GM12874 (cell line): ENCODE measurements around the gene GAK.

Experiments
- TF ChIP-seq, protein P1 (sequence below): IDR thresholded peaks from 2 replicates; pipeline ENCODE4 v1.5.1; 2011; ENCODE audit warnings: low read depth, mild to moderate bottlenecking, control low read depth, low read length, moderate library complexity; ENCODE audit not compliant: insufficient read depth

Gene GAK

GRCh38 chr4:947491-947971, 15.4 kb upstream of the GAK start:
- TF ChIP-seq, protein P1, sequence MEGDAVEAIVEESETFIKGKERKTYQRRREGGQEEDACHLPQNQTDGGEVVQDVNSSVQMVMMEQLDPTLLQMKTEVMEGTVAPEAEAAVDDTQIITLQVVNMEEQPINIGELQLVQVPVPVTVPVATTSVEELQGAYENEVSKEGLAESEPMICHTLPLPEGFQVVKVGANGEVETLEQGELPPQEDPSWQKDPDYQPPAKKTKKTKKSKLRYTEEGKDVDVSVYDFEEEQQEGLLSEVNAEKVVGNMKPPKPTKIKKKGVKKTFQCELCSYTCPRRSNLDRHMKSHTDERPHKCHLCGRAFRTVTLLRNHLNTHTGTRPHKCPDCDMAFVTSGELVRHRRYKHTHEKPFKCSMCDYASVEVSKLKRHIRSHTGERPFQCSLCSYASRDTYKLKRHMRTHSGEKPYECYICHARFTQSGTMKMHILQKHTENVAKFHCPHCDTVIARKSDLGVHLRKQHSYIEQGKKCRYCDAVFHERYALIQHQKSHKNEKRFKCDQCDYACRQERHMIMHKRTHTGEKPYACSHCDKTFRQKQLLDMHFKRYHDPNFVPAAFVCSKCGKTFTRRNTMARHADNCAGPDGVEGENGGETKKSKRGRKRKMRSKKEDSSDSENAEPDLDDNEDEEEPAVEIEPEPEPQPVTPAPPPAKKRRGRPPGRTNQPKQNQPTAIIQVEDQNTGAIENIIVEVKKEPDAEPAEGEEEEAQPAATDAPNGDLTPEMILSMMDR: no peak

- TF ChIP-seq, protein P1: no peak
Measured at GRCh38 chr4:946517-947471, 14.7 kb upstream of the GAK start.

GRCh38 chr4:946103-946450, 14.0 kb upstream of the GAK start:
- TF ChIP-seq, protein P1: no peak

DNA sequence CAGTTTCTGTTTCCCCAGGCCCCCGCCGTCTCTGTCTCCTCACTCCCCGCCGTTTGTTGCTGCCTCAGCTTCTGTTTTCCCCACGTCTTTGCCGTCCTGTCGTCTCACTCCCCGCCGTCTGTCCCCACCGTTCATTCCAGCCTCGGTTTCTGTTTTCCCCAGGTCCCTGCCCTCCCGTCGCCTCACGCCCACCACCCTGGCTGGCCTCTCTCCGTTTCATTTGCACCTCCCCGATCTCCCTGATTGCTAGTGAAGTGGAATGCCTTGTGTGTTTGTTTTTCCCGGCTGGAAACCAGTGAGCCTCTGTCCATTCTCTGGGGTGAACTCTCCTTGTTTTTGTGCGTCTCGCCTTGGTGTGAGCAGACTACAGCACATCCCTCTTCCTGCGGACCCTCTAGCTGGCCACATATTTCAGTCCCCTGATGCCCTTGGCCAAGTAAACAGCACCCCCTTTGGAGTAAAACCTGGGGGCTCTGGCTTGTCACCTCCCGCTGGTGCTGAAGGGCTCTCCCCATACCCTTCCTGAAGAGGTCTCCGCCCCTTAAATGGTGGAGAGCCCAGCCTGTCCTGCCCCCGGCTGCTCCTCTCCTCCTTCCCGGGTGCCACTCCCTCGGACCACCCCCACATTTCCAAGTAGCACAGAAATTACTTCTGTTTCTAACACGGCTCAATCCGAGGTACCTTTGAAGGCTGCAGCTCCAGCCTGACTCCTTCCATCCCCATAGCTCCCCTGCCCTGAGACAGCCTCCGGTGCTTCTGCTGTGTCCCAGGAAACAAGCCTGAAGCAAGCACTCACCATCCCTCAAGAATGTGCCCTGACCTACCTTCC, 13.4 kb upstream of the GAK start:
- TF ChIP-seq, protein P1: no peak

DNA sequence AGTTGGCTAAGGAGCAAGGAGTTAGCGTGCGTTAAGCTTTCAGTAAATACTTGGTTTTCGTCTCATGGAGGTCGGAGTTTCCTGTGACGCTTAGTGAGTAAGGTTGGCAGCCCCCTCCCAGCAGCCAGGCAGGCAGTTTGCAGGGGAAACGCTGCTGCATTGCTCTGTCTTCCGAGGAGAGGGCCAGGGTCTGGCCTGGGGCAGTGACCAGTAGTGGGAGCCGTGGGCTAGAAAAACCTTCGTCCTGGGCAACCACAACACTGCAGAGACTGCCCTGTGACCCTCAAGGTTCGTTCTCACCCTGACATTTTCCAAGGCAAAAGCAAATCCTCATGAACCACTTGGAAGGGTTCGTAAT, 576 bp upstream of the GAK start:
- TF ChIP-seq, protein P1: no peak

GRCh38 chr4:931194-931959, 739 bp downstream of the GAK start:
- TF ChIP-seq, protein P1: no peak

DNA sequence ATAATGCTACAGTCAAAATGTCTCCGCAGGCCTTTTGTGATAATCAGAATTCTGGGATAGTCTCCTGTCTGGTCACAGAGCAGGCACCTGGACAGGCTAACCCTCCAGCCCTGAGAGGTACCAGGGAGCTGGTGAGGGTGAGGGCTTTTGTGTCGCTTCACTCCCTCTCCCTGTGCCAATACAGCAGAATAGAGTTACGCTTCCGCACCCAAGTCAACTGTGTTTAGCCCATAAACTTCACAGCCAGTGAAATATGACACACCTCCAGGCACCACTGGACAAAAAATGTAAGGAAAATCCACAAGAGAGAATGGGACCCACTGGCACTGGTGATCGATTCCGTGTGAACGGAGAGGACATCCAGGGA, 1.3 kb downstream of the GAK start:
- TF ChIP-seq, protein P1: no peak
